Body of pancreas (tissue), 4 donors: ENCODE data around the gene SIPA1L2. TPM values are rescaled to one million over a fixed set of nuclear protein-coding genes. Genes with fewer than 3 reads are reported as not detected.
A peak's percentile ranks its signal among the peaks of the same experiment; 100 is the strongest.

Source experiments
- ATAC-seq: fragments of 150-250 bp; one replicate; pipeline ENCODE4 v1.9.1; 2016
- DNase-seq, 4 donors: peaks; one replicate each; pipeline ENCODE4 v3.0.0-alpha.2; 2019
- H3K27ac ChIP-seq, 4 donors: fragments of 200-600 bp; sonication (generic); 1 replicate in 3 of 4; 2 replicates in 1 of 4; pipeline versions ENCODE4 v1.5.1 to v1.6.1; 2016 to 2019; ENCODE audit warnings: mild to moderate bottlenecking in 1 of 4, mixed read lengths in 1 of 4, moderate library complexity in 1 of 4
- H3K27me3 ChIP-seq, 2 donors: fragments of 200-600 bp; sonication (generic); one replicate each; pipeline ENCODE4 v1.6.0; 2016; ENCODE audit warnings: mild to moderate bottlenecking in 1 of 2
- H3K36me3 ChIP-seq, 2 donors: fragments of 200-600 bp; sonication (generic); replicated peaks in 1 of 2; 2 replicates each; pipeline ENCODE4 v1.5.1; 2016; ENCODE audit warnings: low read depth in 2 of 2; ENCODE audit not compliant: insufficient read depth in 1 of 2
- H3K4me1 ChIP-seq: fragments of 200-600 bp; sonication (generic); one replicate; pipeline ENCODE4 v1.6.0; 2016
- H3K4me3 ChIP-seq, 2 donors: fragments of 200-600 bp; sonication (generic); 1 replicate in 1 of 2; 2 replicates in 1 of 2; pipeline ENCODE4 v1.5.1; 2016 to 2019
- H3K9me3 ChIP-seq, 3 donors: fragments of 200-600 bp; sonication (generic); 1 replicate in 2 of 3; 2 replicates in 1 of 3; pipeline ENCODE4 v1.5.1; 2016
- CTCF ChIP-seq, 7 experiments: fragments of 450-650 bp in 4 of 7; fragments of 200-600 bp in 3 of 7; sonication (generic) in 3 of 7; IDR thresholded peaks; one replicate each; pipeline ENCODE4 v1.5.1; 2016 to 2019; ENCODE audit warnings: antibody characterized with exemption in 7 of 7
- POLR2A ChIP-seq, 3 donors: fragments of 450-650 bp; IDR thresholded peaks; one replicate each; pipeline ENCODE4 v1.6.1; 2016; ENCODE audit warnings: antibody characterized with exemption in 3 of 3, mild to moderate bottlenecking in 2 of 3
- WGBS, 2 donors: methylation state at CpG; one replicate each; pipeline ENCODE4 v1.1.5; 2017; 5-methylcytosine and 5-hydroxymethylcytosine counted together
- intact Hi-C: fragments of 100-400 bp; cut with DNase I; formaldehyde crosslinking; loops from one replicate; pipeline ENCODE4 v1.15.1; 2023
- total RNA-seq, 2 donors: library from RNA; depleted of rRNA; stranded (reverse); fragments of >200 nt; gene quantifications; one replicate each; pipeline ENCODE4 v1.1.0, GENCODE V29; 2016

The SIPA1L2 gene
- total RNA-seq, 2 donors from 2014 or later: 5.6 to 8.6 TPM

- Histone ChIP-seq H3K9me3 (no peaks in the 10 kb centered on the region), H3K27me3 (no peaks in the 10 kb centered on the region), H3K27ac (peak overlapping the region in 1 of 4 donors; percentile 70), H3K4me1 (peaks cover 11% of the 10 kb centered on the region), H3K4me3 (no peak overlapping the region), H3K36me3 (no peaks in the 10 kb centered on the region)
- 66 to 71% methylated on average over 3 of the region's 3 CpGs for whole genome bisulfite sequencing, 2 donors
- no peak for DNase-seq
- intact Hi-C loops: no loop called here
- no peak for ATAC-seq
- TF ChIP-seq CTCF (IDR thresholded peaks at IDR 0.05): no peak
- no peak for TF ChIP-seq POLR2A (IDR thresholded peaks at IDR 0.05)
Observed at GRCh38 chr1:232621050-232621449, 8.9 kb downstream of the SIPA1L2 start.

- WGBS, 2 donors: 37 to 51% methylated on average over 6 of the region's 6 CpGs
- no peak overlapping the region for H3K4me3 ChIP-seq
- intact Hi-C loops: no loop called here
Observed at GRCh38 chr1:232620356-232620969, 9.5 kb downstream of the SIPA1L2 start.

GRCh38 chr1:232617237-232617636 is 12.7 kb downstream of the SIPA1L2 start:
- Histone ChIP-seq H3K36me3 (no peaks in the 10 kb centered on the region), H3K9me3 (no peaks in the 10 kb centered on the region), H3K27me3 (no peaks in the 10 kb centered on the region), H3K4me1 (peaks cover 16% of the 10 kb centered on the region), H3K27ac (no peak overlapping the region), H3K4me3 (no peak overlapping the region)
- DNase-seq (no peak), ATAC-seq (no peak)
- 87 to 91% methylated on average over 1 of the region's 1 CpG for WGBS, 2 donors
- TF ChIP-seq POLR2A (IDR thresholded peaks at IDR 0.05) (no peak), CTCF (IDR thresholded peaks at IDR 0.05) (no peak)
- intact Hi-C loops: no loop called here

More at GRCh38 chr1:232620356-232620969, 9.5 kb downstream of the SIPA1L2 start:
- H3K36me3 ChIP-seq: no peaks in the 10 kb centered on the region
- DNase-seq: peak; percentile 27 to 78 (median 48)
- peaks cover 11% of the 10 kb centered on the region for H3K4me1 ChIP-seq
- H3K27ac ChIP-seq: peak overlapping the region; percentile 40 to 70 (median 52)
- peak; percentile 80 for ATAC-seq
- no peaks in the 10 kb centered on the region for H3K9me3 ChIP-seq
- TF ChIP-seq CTCF (IDR thresholded peaks at IDR 0.05) (no peak), POLR2A (IDR thresholded peaks at IDR 0.05) (peak in 2 of 3 donors; percentile 23 to 26)
- no peaks in the 10 kb centered on the region for H3K27me3 ChIP-seq

GRCh38 chr1:232615306-232615800 is 14.6 kb downstream of the SIPA1L2 start:
- intact Hi-C loops: no loop called here
- H3K27me3 ChIP-seq: no peaks in the 10 kb centered on the region
- no peaks in the 10 kb centered on the region for H3K9me3 ChIP-seq
- no peak overlapping the region for H3K27ac ChIP-seq
- no peaks in the 10 kb centered on the region for H3K36me3 ChIP-seq
- DNase-seq (no peak), ATAC-seq (no peak)
- H3K4me1 ChIP-seq: peaks cover 11% of the 10 kb centered on the region
- no peak overlapping the region for H3K4me3 ChIP-seq
- no peak for TF ChIP-seq CTCF (IDR thresholded peaks at IDR 0.05)
- no peak for TF ChIP-seq POLR2A (IDR thresholded peaks at IDR 0.05)
- WGBS, 2 donors: 84 to 90% methylated on average over 4 of the region's 4 CpGs

- Histone ChIP-seq H3K4me3 (no peak overlapping the region), H3K27me3 (no peaks in the 10 kb centered on the region), H3K4me1 (peaks cover 6% of the 10 kb centered on the region), H3K9me3 (no peaks in the 10 kb centered on the region), H3K27ac (no peak overlapping the region), H3K36me3 (no peaks in the 10 kb centered on the region)
- TF ChIP-seq CTCF (IDR thresholded peaks at IDR 0.05) (no peak), POLR2A (IDR thresholded peaks at IDR 0.05) (no peak)
- intact Hi-C loops: no loop called here
- ATAC-seq (no peak), DNase-seq (no peak)
Observed at GRCh38 chr1:232614811-232615210, 15.1 kb downstream of the SIPA1L2 start.
